SK-N-MC (cell line): Measurements from ENCODE around the gene TANGO6.

Experiments
- DNase-seq: peaks from one replicate; pipeline ENCODE4 v3.0.0-alpha.2; 2011; ENCODE audit warnings: low read depth, low spot score
- H3K27ac ChIP-seq: fragments of 200-600 bp; sonication (generic); 2 replicates; pipeline ENCODE4 v1.5.1; 2016; ENCODE audit warnings: mixed run types
- H3K36me3 ChIP-seq: fragments of 200-600 bp; sonication (generic); 2 replicates; pipeline ENCODE4 v1.6.1; 2017; ENCODE audit warnings: antibody characterized with exemption, low read length, mixed read lengths; ENCODE audit not compliant: insufficient read depth
- H3K4me3 ChIP-seq: fragments of 200-600 bp; sonication (generic); 2 replicates; pipeline ENCODE4 v1.5.1; 2016
- H3K9ac ChIP-seq: fragments of 200-600 bp; sonication (generic); 2 replicates; pipeline ENCODE4 v1.8.0; 2017; ENCODE audit warnings: mixed run types, mixed read lengths; ENCODE audit not compliant: insufficient read length
- H3K9me3 ChIP-seq: fragments of 200-600 bp; sonication (generic); 2 replicates; pipeline ENCODE4 v1.6.1; 2017; ENCODE audit warnings: low read depth, mild to moderate bottlenecking, antibody characterized with exemption, low read length, moderate library complexity, mixed read lengths
- EZH2 ChIP-seq: fragments of 200-600 bp; sonication (generic); IDR thresholded peaks from one replicate; pipeline ENCODE4 v1.6.1; 2017; ENCODE audit warnings: antibody characterized with exemption
- FOXP2 ChIP-seq: optimal IDR thresholded peaks from 2 replicates; pipeline ENCODE3; 2011; ENCODE audit warnings: mild to moderate bottlenecking, moderate library complexity; ENCODE audit not compliant: insufficient read depth; ENCODE audit errors: extremely low read length, control extremely low read depth
- POLR2AphosphoS5 ChIP-seq: IDR thresholded peaks from 2 replicates; pipeline ENCODE4 v1.6.1; 2012; ENCODE audit warnings: mild to moderate bottlenecking, low read depth, low read length, borderline replicate concordance

Gene TANGO6

GRCh38 chr16:69111216-69111875 is 268.0 kb downstream of the TANGO6 start:
- H3K4me3 ChIP-seq: no peak overlapping the region
- no peaks in the 10 kb centered on the region for H3K36me3 ChIP-seq
- no peaks in the 10 kb centered on the region for H3K9me3 ChIP-seq
- H3K9ac ChIP-seq: no peak overlapping the region
- no peak overlapping the region for H3K27ac ChIP-seq
- DNase-seq: no peak
- TF ChIP-seq FOXP2: no peak
- no peak for TF ChIP-seq EZH2

GRCh38 chr16:69111876-69112230 is 268.5 kb downstream of the TANGO6 start:
- H3K9me3 ChIP-seq: no peaks in the 10 kb centered on the region
- TF ChIP-seq EZH2: no peak
- no peak for TF ChIP-seq FOXP2
- no peak for TF ChIP-seq POLR2AphosphoS5
- no peak overlapping the region for H3K27ac ChIP-seq
- no peak overlapping the region for H3K4me3 ChIP-seq
- no peak overlapping the region for H3K9ac ChIP-seq
- no peaks in the 10 kb centered on the region for H3K36me3 ChIP-seq
- no peak for DNase-seq

- Histone ChIP-seq H3K9me3 (no peaks in the 10 kb centered on the region), H3K4me3 (no peak overlapping the region), H3K9ac (no peak overlapping the region), H3K27ac (no peak overlapping the region), H3K36me3 (no peaks in the 10 kb centered on the region)
- DNase-seq: no peak
- no peak for TF ChIP-seq FOXP2
- TF ChIP-seq POLR2AphosphoS5: no peak
- TF ChIP-seq EZH2: no peak
Observed at GRCh38 chr16:69112285-69113129, 269.2 kb downstream of the TANGO6 start.

- Histone ChIP-seq H3K4me3 (no peak overlapping the region), H3K27ac (no peak overlapping the region), H3K9ac (no peak overlapping the region), H3K9me3 (no peaks in the 10 kb centered on the region), H3K36me3 (no peaks in the 10 kb centered on the region; the same call in 1 of the 2 replicates)
- TF ChIP-seq EZH2: no peak
- TF ChIP-seq POLR2AphosphoS5: no peak
- no peak for TF ChIP-seq FOXP2
- DNase-seq: no peak
Observed at GRCh38 chr16:69113216-69113615, 269.9 kb downstream of the TANGO6 start.

- no peaks in the 10 kb centered on the region for H3K9me3 ChIP-seq
- H3K36me3 ChIP-seq: peaks cover 2% of the 10 kb centered on the region; the same call in 1 of the 2 replicates
- no peak for TF ChIP-seq FOXP2
- TF ChIP-seq POLR2AphosphoS5: no peak
- no peak for TF ChIP-seq EZH2
- no peak overlapping the region for H3K27ac ChIP-seq
- no peak overlapping the region for H3K9ac ChIP-seq
- H3K4me3 ChIP-seq: no peak overlapping the region
- DNase-seq: no peak
Observed at GRCh38 chr16:69114346-69114975, 271.1 kb downstream of the TANGO6 start.

- no peak overlapping the region for H3K4me3 ChIP-seq
- no peak overlapping the region for H3K9ac ChIP-seq
- TF ChIP-seq FOXP2 (no peak), EZH2 (no peak), POLR2AphosphoS5 (no peak)
- no peak for DNase-seq
- no peak overlapping the region for H3K27ac ChIP-seq
- H3K36me3 ChIP-seq: peaks cover 6% of the 10 kb centered on the region; the same call in 1 of the 2 replicates
- no peaks in the 10 kb centered on the region for H3K9me3 ChIP-seq
Observed at GRCh38 chr16:69114976-69115355, 271.6 kb downstream of the TANGO6 start.

DNA sequence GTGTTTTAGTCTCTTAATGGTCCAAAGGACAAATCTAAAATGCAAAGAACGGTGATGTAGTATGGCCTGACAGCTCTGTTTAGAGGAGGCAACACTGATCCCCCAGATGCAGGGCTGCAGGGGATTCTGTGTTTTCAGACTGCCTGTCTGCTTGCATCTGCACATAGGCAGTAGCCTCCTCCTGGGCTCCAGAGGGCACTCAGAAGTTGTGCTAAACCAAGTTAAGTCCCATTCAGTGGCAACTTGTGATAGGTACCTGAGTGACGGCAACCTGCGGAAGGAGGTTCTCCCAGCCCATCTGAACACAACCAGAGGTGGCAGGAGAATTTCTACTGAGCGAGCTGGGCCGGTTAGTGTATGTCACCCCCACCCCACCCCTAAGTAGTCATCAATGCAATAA is 272.0 kb downstream of the TANGO6 start:
- no peak for DNase-seq
- Histone ChIP-seq H3K27ac (no peak overlapping the region), H3K36me3 (peaks cover 10% of the 10 kb centered on the region; the same call in 1 of the 2 replicates), H3K9me3 (no peaks in the 10 kb centered on the region), H3K9ac (no peak overlapping the region), H3K4me3 (no peak overlapping the region)
- TF ChIP-seq EZH2 (no peak), POLR2AphosphoS5 (no peak), FOXP2 (no peak)

- DNase-seq: no peak
- Histone ChIP-seq H3K27ac (no peak overlapping the region), H3K36me3 (peaks cover 14% of the 10 kb centered on the region; the same call in 1 of the 2 replicates), H3K9ac (no peak overlapping the region), H3K4me3 (no peak overlapping the region), H3K9me3 (no peaks in the 10 kb centered on the region)
- TF ChIP-seq FOXP2 (no peak), POLR2AphosphoS5 (no peak), EZH2 (no peak)
Observed at GRCh38 chr16:69115837-69116236, 272.5 kb downstream of the TANGO6 start.
